HepG2 (cell line): Measurements from ENCODE around the gene SLBP. TPM values are rescaled to one million over a fixed set of nuclear protein-coding genes. Genes with fewer than 3 reads are reported as not detected.

Source experiments
- DBP ChIP-seq: sonication (generic); formaldehyde crosslinking; IDR thresholded peaks from 2 replicates; pipeline ENCODE4 v1.4.0; 2020; ENCODE audit warnings: missing genetic modification reagents; ENCODE audit errors: not compliant biosample characterization
- ETV6 ChIP-seq: sonication (generic); formaldehyde crosslinking; conservative IDR thresholded peaks from 2 replicates; pipeline ENCODE4 v1.4.0; 2020; ENCODE audit warnings: missing genetic modification reagents
- GTF3A ChIP-seq: sonication (generic); formaldehyde crosslinking; conservative IDR thresholded peaks from 2 replicates; pipeline ENCODE4 v1.4.0; 2020; ENCODE audit warnings: mild to moderate bottlenecking, missing genetic modification reagents
- HCFC1 ChIP-seq: fragments of 150-350 bp; IDR thresholded peaks from 2 replicates; pipeline ENCODE4 v1.6.1; 2014; ENCODE audit warnings: low read depth, low read length
- IKZF4 ChIP-seq: sonication (generic); formaldehyde crosslinking; IDR thresholded peaks from 2 replicates; pipeline ENCODE4 v1.5.1; 2020; ENCODE audit warnings: borderline replicate concordance, mild to moderate bottlenecking, low read depth, missing genetic modification reagents; ENCODE audit errors: not compliant biosample characterization
- MIER3 ChIP-seq: IDR thresholded peaks from 2 replicates; pipeline ENCODE4 v1.6.1; 2016; ENCODE audit warnings: missing compliant biosample characterization, borderline replicate concordance
- NFYB ChIP-seq: sonication (generic); formaldehyde crosslinking; IDR thresholded peaks from 2 replicates; pipeline ENCODE4 v1.4.0; 2020; ENCODE audit warnings: missing genetic modification reagents
- POGK ChIP-seq: sonication (generic); formaldehyde crosslinking; conservative IDR thresholded peaks from 2 replicates; pipeline ENCODE4 v1.8.0; 2022; ENCODE audit warnings: mild to moderate bottlenecking, moderate library complexity, missing genetic modification reagents
- ZFP37 ChIP-seq: sonication (generic); formaldehyde crosslinking; IDR thresholded peaks from 2 replicates; pipeline ENCODE4 v1.4.0; 2020; ENCODE audit warnings: missing genetic modification reagents, borderline replicate concordance
- ZFY ChIP-seq: sonication (generic); formaldehyde crosslinking; IDR thresholded peaks from 2 replicates; pipeline ENCODE4 v1.4.0; 2020; ENCODE audit warnings: missing genetic modification reagents
- ZFYVE20 ChIP-seq: sonication (generic); formaldehyde crosslinking; IDR thresholded peaks from 2 replicates; pipeline ENCODE4 v1.8.0; 2023; ENCODE audit warnings: low read depth, mild to moderate bottlenecking, moderate library complexity, missing genetic modification reagents, borderline replicate concordance
- ZNF264 ChIP-seq: sonication (generic); formaldehyde crosslinking; IDR thresholded peaks from 2 replicates; pipeline ENCODE4 v1.4.0; 2020; ENCODE audit warnings: missing genetic modification reagents
- ZNF354B ChIP-seq: sonication (generic); formaldehyde crosslinking; IDR thresholded peaks from 2 replicates; pipeline ENCODE4 v1.8.0; 2022; ENCODE audit warnings: mild to moderate bottlenecking, missing genetic modification reagents
- ZNF501 ChIP-seq: sonication (generic); formaldehyde crosslinking; IDR thresholded peaks from 2 replicates; pipeline ENCODE4 v1.5.1; 2020; ENCODE audit warnings: mild to moderate bottlenecking, moderate library complexity, missing genetic modification reagents
- ZNF572 ChIP-seq: sonication (generic); formaldehyde crosslinking; IDR thresholded peaks from 2 replicates; pipeline ENCODE4 v1.5.1; 2020; ENCODE audit warnings: mild to moderate bottlenecking, missing genetic modification reagents
- ZNF841 ChIP-seq: sonication (generic); formaldehyde crosslinking; IDR thresholded peaks from 2 replicates; pipeline ENCODE4 v1.8.1; 2023; ENCODE audit warnings: missing genetic modification reagents, borderline replicate concordance
- polyA plus RNA-seq, 8 experiments: library from polyadenylated mRNA; depleted of rRNA in 3 of 8; stranded (reverse) in 7 of 8; unstranded in 1 of 8; fragments of >200 nt; fragmentation: Illumina TruSeq in 4 of 8; extraction: Trizol in 4 of 8; gene quantifications; 2 replicates each; pipeline versions ENCODE4 v1.2.1 to v1.2.3, GENCODE V29; 2011 to 2016; ENCODE audit warnings: low read depth in 4 of 8, missing spikeins in 1 of 8, mixed read lengths in 1 of 8; ENCODE audit not compliant: insufficient read depth in 1 of 8
- total RNA-seq, 5 experiments: library from RNA; depleted of rRNA; stranded (reverse); fragments of >200 nt; fragmentation: Illumina TruSeq; extraction: Trizol; gene quantifications; 2 replicates each; pipeline ENCODE4 v1.2.3, GENCODE V29; 2016; ENCODE audit warnings: low read depth in 1 of 5
- TF ChIP-seq, protein P1 (sequence below): sonication (generic); formaldehyde crosslinking; IDR thresholded peaks from 2 replicates; pipeline ENCODE4 v1.5.1; 2020; ENCODE audit warnings: missing genetic modification reagents, mild to moderate bottlenecking, borderline replicate concordance
- TF ChIP-seq, protein P2 (sequence below): sonication (generic); formaldehyde crosslinking; IDR thresholded peaks from 2 replicates; pipeline ENCODE4 v1.4.0; 2020; ENCODE audit warnings: missing genetic modification reagents
- TF ChIP-seq, protein P3 (sequence below): sonication (generic); formaldehyde crosslinking; IDR thresholded peaks from 2 replicates; pipeline ENCODE4 v1.5.0; 2020; ENCODE audit warnings: mild to moderate bottlenecking, missing genetic modification reagents

The SLBP gene
- total and polyA plus RNA-seq, 2 of the 13 experiments (the other 11 are each of a cell fraction or from before 2014, with no cell fraction given), result 43.9 to 104 TPM

DNA sequence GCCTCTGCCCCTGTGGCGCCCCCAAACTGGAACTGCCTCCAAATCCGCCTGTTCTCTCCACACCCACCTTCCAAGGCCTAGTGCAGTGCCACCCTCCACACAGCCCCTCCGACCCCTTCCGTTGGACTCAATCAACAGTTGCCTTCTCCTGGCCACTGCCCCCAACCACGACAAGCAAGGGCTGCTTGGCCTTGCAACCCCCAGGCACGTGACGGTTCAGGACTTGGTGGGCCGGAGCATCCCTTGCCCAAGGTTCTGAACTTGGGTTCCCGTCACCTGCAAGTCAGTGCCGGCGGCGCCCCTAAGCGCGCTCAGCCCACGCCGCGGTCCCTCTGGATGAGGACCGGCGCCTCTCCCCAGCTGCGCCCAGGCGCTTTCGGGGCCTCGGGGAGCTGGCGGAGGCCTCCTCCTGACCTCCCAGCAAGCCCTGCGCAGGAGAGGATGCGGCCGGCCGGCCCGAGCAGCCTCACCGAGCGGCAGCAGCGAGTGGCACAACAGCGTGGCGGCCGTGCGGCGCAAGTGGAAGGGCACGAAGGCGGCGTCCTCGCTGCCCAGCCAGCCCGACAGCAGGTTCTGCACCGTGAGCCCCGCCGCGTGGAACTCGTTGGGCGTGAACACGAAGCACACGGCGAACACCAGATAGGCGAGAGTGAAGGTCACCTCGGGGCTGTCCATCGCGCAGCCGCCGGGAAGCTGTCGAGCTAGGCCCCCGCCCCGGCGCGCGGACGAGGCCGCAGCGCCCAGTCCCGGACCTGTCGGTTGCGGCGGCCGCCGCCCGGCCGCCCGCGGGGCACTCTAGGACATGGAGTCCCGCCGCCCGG is 8.3 kb upstream of the SLBP start (continued):
- TF ChIP-seq, protein P1, sequence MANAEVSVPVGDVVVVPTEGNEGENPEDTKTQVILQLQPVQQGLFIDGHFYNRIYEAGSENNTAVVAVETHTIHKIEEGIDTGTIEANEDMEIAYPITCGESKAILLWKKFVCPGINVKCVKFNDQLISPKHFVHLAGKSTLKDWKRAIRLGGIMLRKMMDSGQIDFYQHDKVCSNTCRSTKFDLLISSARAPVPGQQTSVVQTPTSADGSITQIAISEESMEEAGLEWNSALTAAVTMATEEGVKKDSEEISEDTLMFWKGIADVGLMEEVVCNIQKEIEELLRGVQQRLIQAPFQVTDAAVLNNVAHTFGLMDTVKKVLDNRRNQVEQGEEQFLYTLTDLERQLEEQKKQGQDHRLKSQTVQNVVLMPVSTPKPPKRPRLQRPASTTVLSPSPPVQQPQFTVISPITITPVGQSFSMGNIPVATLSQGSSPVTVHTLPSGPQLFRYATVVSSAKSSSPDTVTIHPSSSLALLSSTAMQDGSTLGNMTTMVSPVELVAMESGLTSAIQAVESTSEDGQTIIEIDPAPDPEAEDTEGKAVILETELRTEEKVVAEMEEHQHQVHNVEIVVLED, result no peak
- TF ChIP-seq ETV6 (CRISPR knock-in tag) (no peak; the same call in 1 of the 2 replicates), ZNF264 (no peak), MIER3 (no peak), NFYB (CRISPR knock-in tag) (no peak), ZNF501 (peak; percentile 73; the same call in 1 of the 2 replicates), HCFC1 (no peak), POGK (no peak; the same call in 1 of the 2 replicates), GTF3A (no peak), IKZF4 (CRISPR knock-in tag) (no peak), ZNF354B (CRISPR knock-in tag) (no peak), DBP (no peak), ZFP37 (CRISPR knock-in tag) (peak; percentile 60; the same call in 1 of the 2 replicates), ZFYVE20 (CRISPR knock-in tag) (peak; percentile 63; the same call in 1 of the 2 replicates), ZNF841 (CRISPR knock-in tag) (peak; percentile 59; the same call in 1 of the 2 replicates), ZNF572 (CRISPR knock-in tag) (peak; percentile 80; the same call in 1 of the 2 replicates), ZFY (CRISPR knock-in tag) (peak; percentile 85)
- TF ChIP-seq, protein P2, sequence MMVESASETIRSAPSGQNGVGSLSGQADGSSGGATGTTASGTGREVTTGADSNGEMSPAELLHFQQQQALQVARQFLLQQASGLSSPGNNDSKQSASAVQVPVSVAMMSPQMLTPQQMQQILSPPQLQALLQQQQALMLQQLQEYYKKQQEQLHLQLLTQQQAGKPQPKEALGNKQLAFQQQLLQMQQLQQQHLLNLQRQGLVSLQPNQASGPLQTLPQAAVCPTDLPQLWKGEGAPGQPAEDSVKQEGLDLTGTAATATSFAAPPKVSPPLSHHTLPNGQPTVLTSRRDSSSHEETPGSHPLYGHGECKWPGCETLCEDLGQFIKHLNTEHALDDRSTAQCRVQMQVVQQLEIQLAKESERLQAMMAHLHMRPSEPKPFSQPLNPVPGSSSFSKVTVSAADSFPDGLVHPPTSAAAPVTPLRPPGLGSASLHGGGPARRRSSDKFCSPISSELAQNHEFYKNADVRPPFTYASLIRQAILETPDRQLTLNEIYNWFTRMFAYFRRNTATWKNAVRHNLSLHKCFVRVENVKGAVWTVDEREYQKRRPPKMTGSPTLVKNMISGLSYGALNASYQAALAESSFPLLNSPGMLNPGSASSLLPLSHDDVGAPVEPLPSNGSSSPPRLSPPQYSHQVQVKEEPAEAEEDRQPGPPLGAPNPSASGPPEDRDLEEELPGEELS (CRISPR knock-in tag), result 0 out of 2 replicates have a peak, but pooled peaks have one; percentile 16
- TF ChIP-seq, protein P3, sequence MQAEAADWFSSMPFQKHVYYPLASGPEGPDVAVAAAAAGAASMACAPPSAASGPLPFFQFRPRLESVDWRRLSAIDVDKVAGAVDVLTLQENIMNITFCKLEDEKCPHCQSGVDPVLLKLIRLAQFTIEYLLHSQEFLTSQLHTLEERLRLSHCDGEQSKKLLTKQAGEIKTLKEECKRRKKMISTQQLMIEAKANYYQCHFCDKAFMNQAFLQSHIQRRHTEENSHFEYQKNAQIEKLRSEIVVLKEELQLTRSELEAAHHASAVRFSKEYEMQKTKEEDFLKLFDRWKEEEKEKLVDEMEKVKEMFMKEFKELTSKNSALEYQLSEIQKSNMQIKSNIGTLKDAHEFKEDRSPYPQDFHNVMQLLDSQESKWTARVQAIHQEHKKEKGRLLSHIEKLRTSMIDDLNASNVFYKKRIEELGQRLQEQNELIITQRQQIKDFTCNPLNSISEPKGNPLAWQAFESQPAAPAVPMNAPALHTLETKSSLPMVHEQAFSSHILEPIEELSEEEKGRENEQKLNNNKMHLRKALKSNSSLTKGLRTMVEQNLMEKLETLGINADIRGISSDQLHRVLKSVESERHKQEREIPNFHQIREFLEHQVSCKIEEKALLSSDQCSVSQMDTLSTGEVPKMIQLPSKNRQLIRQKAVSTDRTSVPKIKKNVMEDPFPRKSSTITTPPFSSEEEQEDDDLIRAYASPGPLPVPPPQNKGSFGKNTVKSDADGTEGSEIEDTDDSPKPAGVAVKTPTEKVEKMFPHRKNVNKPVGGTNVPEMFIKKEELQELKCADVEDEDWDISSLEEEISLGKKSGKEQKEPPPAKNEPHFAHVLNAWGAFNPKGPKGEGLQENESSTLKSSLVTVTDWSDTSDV (CRISPR knock-in tag), result no peak
